SH-SY5Y (cell line): ENCODE measurements around the gene CPEB1.

ENCODE experiments used
- GATA2 ChIP-seq: IDR thresholded peaks from 2 replicates; pipeline ENCODE4 v1.6.1; 2011; ENCODE audit warnings: mild to moderate bottlenecking, low read depth, low read length
- GATA3 ChIP-seq: IDR thresholded peaks from 2 replicates; pipeline ENCODE4 v1.6.1; 2011; ENCODE audit warnings: low read depth, mild to moderate bottlenecking, low read length, moderate library complexity

DNA sequence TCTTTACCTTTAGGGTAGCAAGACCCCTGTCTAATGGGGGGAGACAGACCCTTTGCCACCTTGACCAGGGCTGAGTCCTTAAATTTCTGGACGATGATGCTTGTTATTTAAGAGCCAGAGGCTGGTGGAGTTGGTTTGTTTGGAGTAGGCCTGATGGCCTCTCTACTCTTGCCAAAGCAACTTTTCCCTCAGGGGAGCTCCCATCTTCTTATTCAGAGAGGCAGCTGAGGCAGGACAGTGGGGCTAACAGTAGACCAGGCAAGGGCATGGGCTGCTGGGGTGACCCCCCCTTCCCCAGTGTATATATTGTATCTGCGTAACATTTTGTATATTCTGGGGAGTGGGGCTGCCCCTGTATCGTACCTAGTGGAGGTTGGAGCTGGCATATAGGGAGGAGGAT, 117.2 kb downstream of the CPEB1 start:
- no peak for TF ChIP-seq GATA3
- no peak for TF ChIP-seq GATA2
